AG04449 (cell line): ENCODE results near the gene RUVBL1.

Experiments used
- CTCF ChIA-PET: fragments of 350-600 bp; formaldehyde crosslinking; extraction: SDS; loops from one replicate; lab custom pipeline; 2021; ENCODE audit warnings: antibody characterized with exemption; lab: Yijun Ruan, JAX
- POLR2A ChIA-PET: fragments of 400-600, 350-600 bp; formaldehyde crosslinking; extraction: SDS; loops from one replicate; lab custom pipeline; 2020; ENCODE audit warnings: antibody characterized with exemption, inconsistent platforms; lab: Yijun Ruan, JAX
- DNase-seq: peaks from one replicate; pipeline ENCODE4 v3.0.0-alpha.2; 2010; ENCODE audit warnings: low read depth, low spot score
- H3K4me3 ChIP-seq: 2 replicates; pipeline ENCODE4 v1.5.1; 2011; ENCODE audit warnings: low read depth, mild to moderate bottlenecking, control low read depth, low read length
- TF ChIP-seq, protein P1 (sequence below): IDR thresholded peaks from one replicate; pipeline ENCODE4 v1.5.1; 2011; ENCODE audit warnings: mild to moderate bottlenecking, moderate library complexity, low read length, control low read depth, inconsistent platforms; ENCODE audit not compliant: insufficient read depth; ENCODE audit errors: missing control alignments

The RUVBL1 gene

GRCh38 chr3:128079823-128080222 lies 43.8 kb downstream of the RUVBL1 start:
- DNase-seq = no peak
- TF ChIP-seq, protein P1, sequence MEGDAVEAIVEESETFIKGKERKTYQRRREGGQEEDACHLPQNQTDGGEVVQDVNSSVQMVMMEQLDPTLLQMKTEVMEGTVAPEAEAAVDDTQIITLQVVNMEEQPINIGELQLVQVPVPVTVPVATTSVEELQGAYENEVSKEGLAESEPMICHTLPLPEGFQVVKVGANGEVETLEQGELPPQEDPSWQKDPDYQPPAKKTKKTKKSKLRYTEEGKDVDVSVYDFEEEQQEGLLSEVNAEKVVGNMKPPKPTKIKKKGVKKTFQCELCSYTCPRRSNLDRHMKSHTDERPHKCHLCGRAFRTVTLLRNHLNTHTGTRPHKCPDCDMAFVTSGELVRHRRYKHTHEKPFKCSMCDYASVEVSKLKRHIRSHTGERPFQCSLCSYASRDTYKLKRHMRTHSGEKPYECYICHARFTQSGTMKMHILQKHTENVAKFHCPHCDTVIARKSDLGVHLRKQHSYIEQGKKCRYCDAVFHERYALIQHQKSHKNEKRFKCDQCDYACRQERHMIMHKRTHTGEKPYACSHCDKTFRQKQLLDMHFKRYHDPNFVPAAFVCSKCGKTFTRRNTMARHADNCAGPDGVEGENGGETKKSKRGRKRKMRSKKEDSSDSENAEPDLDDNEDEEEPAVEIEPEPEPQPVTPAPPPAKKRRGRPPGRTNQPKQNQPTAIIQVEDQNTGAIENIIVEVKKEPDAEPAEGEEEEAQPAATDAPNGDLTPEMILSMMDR = no peak
- CTCF ChIA-PET = interaction anchor here (0.7 to 5.4 kb wide), 9 partner anchors 9 to 529 kb away, joined by 3 to 40 read pairs (median 5); partner anchors contain the start of gene RUVBL1
- H3K4me3 ChIP-seq = no peak overlapping the region
- POLR2A ChIA-PET = interaction anchor here (0.8 kb wide), 1 partner anchor 24 kb away, joined by 3 read pairs; no protein-coding TSS in a partner anchor

DNA sequence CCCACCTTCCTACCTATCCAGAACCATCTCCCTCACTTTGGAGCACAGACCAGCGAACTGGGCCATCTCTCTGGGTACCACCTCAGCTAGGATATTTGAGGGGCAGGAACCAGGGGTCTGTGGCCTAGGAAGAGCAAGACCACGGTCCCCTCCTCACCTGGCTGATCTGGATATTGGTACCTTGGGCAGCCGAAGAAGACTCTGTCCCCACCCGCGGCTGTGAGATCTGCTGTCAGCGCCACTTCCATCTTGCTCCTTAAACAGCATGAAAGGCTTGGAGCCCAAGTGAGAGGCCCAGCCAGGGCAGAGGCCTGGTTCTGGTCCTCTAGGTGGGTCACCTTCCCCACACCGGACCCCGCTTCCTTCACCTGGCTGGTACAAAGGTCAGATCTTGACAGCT lies 44.7 kb downstream of the RUVBL1 start:
- ChIA-PET CTCF (interaction anchor here (0.7 to 5.4 kb wide), 4 partner anchors 12 to 383 kb away, joined by 3 to 40 read pairs (median 22); no protein-coding TSS in a partner anchor), POLR2A (no interaction called here)
- H3K4me3 ChIP-seq = no peak overlapping the region
- TF ChIP-seq, protein P1 = no peak
- no peak for DNase-seq

- TF ChIP-seq, protein P1 = no peak
- no peak for DNase-seq
- H3K4me3 ChIP-seq = no peak overlapping the region
- ChIA-PET POLR2A (no interaction called here), CTCF (interaction anchor here (0.7 to 5.4 kb wide), 8 partner anchors 12 to 530 kb away, joined by 3 to 40 read pairs (median 4); no protein-coding TSS in a partner anchor)
Measured at GRCh38 chr3:128078322-128078721, 45.3 kb downstream of the RUVBL1 start.

DNA sequence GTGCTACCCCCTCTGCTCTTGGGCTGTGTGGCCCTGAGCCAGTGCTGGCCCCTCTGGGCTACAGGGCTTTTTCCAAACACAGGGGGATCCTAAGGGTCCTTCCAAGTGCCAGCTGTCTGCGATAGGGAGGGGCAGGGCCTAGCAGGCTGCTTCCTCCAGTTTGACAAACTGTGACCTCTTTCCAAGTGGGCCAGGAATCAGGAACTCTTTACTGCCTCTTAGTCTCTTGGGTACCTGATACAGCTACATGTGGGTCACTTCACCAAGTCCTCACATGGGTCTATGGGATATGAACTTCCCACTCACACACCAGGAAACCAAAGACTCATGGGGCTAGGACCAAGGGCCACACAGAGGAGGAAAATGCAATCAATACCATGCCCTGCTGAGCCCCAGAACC lies 45.9 kb downstream of the RUVBL1 start:
- ChIA-PET CTCF (interaction anchor here (1.1 to 5.4 kb wide), 7 partner anchors 11 to 531 kb away, joined by 3 to 40 read pairs (median 6); no protein-coding TSS in a partner anchor), POLR2A (no interaction called here)
- TF ChIP-seq, protein P1 = no peak
- DNase-seq = no peak
- no peak overlapping the region for H3K4me3 ChIP-seq

DNA sequence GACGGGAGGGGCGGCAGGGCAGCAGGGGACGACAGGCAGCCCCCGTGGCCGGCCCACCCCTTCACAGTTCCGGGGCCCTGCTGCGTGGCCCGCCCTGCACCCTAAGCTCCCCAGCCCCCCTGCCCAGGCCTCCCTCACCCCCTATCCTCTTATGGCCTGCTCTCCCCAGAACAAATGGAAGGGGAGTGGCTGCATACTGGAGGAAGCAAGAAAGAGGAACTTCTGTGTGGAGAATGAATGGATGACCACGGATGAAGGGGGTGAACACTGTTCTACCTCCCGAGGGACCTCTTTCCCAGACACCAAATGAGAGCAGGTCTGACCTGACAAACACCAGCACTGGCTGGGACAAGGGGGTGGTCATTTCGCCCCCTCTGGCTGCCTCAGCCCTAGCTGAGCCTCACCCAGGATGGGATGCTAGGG lies 46.4 kb downstream of the RUVBL1 start:
- H3K4me3 ChIP-seq = no peak overlapping the region
- POLR2A ChIA-PET = interaction anchor here (0.7 kb wide), 1 partner anchor 47 kb away, joined by 3 read pairs; the partner anchor contains the start of gene RUVBL1
- CTCF ChIA-PET = interaction anchor here (1.1 to 5.4 kb wide), 7 partner anchors 10 to 531 kb away, joined by 3 to 40 read pairs (median 6); no protein-coding TSS in a partner anchor
- TF ChIP-seq, protein P1 = no peak
- no peak for DNase-seq

DNA sequence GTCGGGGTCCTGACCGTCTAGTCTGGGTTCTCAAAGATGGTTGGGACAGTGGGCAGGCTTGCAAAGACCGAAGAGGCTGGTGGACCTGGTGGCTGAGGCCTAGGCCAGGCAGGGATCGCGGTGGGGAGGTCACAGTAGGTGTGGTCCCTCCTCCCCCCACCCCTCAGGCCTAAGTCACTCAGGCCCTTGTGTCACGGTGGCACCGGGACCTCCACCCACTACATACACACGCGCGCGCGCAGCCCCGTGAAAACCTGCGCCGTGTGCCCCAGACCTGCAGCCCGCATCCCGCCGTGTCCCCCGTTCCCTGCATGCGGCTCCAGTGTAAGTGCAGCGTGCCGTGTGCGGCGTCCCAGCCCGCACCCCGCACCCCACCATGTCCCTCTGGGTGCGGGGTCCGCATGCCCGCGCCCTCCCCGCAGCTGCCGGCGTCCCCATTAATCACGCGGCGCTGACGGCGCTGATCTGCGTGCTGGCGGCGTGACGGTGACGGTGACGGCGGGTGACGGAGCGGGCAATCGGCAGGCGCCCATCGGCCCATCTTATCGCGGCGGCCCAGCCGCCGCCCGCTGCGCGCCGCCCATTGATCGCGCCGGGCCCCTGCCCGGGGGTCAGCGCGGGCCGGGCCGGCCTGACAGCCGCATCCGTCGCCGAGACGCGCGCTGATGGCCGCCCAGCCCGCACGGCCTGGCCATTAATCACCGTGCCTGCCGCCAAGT lies 47.0 kb downstream of the RUVBL1 start:
- ChIA-PET POLR2A (interaction anchor here (0.7 kb wide), 1 partner anchor 47 kb away, joined by 3 read pairs; the partner anchor contains the start of gene RUVBL1), CTCF (interaction anchor here (0.6 to 5.4 kb wide), 10 partner anchors 10 to 245 kb away, joined by 3 to 40 read pairs (median 6); no protein-coding TSS in a partner anchor)
- H3K4me3 ChIP-seq = peak overlapping the region; percentile 18
- no peak for DNase-seq
- TF ChIP-seq, protein P1 = no peak
